HG03571 (cell line): ENCODE results near the gene TPRX1.
"Not testable (repeated sequence)": the region's sequence is repeated elsewhere in the genome, so short reads cannot be mapped to it uniquely, and the experiment has no call there.

ENCODE experiments used
- ATAC-seq: cut with Tn5 transposase; IDR thresholded peaks from one replicate; pipeline ENCODE4 v1.9.1; 2021; ENCODE audit not compliant: unreplicated experiment

The TPRX1 gene

DNA sequence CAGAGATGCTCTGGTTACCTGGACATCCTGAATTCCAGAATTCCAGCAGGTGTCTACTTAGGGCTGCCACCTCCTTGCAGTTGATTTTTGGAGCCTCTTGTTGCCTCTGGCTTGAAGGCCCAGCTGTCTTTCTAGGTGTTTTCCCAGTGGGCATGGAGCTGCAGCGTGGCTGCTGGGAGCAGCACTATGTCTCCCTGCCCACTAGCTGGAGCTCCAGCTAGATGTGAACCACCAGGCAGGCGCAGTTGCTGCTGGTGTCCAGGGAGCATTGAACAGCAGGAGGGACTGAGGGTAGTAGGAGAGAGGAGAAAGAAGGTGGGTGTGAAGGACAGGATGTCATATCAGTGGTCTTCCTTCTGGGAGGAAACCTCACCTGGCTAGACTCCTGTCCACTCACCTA, 35.7 kb downstream of the TPRX1 start:
- no peak for ATAC-seq

DNA sequence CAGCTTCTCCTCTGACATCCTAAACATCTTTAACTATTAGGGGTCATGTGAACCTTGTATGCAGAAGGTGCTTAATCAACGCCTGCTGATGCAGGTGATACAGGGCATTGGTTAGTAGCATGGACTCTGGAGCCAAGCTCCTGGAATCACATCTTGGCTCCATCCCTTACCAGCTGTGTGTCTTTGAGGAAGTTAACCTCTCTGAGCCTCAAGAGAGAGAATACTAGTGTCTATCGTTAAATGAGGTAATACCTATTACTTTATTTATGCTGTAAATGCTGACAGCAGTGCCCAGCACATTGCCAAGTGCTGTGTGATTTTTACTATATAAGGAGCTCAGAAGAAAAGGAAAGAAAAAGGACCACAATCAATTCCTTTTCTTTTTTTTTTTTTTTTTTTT, 37.0 kb downstream of the TPRX1 start:
- no peak for ATAC-seq

DNA sequence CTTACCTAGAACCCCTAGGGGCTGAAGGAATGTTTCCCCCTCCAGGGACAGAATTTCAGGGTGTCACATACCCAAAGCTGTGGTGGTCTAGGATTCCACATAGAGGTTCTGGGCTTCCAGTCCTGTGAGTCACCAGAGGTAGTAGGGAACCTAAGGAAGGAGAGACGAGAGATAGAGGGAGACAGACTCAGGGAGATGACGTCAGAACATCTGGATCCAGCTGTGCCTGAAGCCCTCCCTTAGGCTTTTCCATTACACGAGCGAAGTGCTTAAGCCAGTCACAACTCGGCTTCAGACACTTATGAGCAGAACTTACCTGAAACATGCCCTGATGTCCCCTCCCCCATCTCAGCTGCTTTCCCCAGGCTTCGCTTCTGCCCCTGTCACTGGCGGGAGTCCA, 37.7 kb downstream of the TPRX1 start:
- ATAC-seq: no peak

DNA sequence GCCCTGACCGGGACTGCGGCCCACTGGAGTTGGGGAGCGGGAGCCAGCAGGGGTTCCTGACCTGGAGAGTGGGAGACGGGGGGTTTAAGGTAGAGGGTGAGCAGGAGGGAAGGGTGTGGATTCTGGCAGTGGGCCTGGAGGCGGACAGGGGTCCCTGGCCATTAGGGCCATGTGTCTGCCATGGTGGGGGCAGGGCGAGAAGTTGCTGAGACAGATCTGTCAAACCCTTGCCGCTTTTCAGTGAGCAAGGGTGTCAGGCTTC, 38.1 kb downstream of the TPRX1 start:
- no peak for ATAC-seq

DNA sequence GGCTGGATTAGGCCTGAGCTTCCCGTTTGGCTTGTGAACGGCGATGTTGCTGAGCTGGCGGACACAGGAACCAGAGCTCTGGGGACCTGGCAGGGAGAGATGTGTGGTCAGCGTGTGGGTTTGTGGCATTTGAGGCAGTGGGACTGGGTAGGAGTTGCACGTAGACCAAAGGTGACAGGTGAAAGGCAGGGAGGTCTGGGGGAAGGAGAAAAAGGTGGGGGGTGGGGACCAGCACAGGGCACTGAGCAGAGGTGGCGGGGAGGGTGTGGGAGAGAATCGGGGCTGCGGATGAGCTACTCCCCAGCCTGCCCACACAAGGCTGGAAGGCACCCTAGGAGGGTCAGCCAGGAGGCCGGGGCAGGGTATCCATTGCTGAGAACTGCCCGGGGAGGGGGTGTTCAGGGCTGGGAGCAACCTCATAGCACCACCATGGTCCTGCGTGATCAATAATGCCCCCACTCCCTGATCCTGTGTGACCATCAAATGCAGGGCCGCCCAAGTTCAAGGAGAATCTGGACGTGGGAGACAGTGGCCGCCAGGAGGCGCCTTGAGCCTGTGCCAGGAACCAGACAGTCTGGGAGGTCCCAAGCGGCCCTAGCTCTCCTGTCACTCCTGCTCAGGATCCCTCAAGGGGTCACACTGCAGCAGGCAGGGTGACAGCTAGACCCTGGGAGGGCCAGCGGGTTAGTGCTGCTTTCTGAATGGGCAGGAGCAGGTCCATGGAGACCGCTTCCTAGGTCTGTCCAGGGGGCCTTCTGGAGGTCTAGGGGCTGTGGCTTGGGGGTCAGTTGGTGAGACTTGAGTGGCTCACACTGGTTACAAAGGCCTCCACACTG, 38.6 kb downstream of the TPRX1 start:
- no peak for ATAC-seq

DNA sequence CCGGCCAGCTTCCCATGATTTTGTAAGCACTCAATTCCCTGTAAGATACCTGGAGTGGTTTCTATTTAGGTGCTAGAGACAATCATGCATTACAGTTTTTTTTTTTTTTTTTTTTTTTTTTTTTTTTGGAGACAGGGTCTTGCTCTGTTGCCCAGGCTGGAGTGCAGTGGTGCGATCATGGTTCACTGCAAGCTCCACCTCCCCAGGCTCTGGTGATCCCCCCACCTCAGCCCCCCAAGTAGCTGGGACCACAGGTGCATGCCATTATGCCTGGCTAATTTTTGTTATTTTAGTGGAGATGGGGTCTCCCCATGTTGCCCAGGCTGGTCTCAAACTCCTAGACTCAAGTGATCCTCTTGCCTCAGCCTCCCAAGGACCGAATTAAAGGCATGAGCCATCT, 39.6 kb downstream of the TPRX1 start:
- not testable (repeated sequence) for ATAC-seq

DNA sequence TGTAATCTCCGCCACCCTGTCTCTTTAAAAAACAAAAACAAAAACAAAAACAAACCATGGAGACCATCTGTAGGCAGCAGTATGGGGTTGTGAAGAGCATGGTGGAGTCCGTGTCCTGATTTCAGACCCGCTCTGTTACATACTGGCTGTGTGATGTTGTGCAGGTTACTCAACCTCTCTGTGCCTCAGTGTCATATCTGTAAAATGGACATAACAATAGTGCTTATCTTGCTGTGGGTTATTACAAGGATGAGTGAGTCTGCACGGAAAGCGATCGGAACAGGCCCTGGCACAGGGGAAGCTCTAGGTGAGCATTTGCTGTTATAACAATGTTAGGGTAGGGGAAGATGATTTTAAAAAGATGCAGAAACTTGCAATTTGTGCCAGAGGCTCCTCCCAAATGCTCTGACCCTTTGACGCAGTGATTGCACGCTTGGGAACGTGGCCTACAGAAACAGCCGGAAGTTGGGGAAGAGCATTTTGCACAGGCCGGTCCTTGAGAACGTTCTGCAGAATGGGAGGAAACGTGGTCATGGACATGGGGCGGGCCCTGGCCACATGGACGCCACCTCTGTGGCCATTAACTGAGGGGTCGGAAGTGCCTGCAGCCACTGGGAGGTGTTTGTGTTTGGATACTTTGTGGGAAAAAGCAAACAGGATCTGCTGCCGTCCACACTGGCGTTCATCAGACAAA, 41.6 kb downstream of the TPRX1 start:
- ATAC-seq: no peak

DNA sequence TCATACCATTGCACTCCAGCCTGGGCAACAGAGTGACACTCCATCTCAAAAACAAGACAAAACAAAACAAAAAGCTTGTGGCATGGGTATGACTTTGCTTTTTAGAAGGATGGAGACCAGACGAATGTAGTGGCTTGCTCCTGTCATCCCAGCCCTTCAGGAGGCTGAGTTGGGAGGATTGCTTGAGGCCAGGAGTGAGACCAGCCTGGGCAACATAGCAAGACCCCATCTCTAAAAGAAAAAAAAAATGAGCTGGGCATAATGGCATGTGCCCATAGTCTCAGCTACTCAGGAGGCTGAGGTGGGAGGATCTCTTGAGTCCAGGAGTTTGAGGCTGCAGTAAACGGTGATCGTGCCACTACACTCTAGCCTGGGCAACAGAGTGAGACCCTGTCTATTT, 42.2 kb downstream of the TPRX1 start:
- ATAC-seq: no peak

DNA sequence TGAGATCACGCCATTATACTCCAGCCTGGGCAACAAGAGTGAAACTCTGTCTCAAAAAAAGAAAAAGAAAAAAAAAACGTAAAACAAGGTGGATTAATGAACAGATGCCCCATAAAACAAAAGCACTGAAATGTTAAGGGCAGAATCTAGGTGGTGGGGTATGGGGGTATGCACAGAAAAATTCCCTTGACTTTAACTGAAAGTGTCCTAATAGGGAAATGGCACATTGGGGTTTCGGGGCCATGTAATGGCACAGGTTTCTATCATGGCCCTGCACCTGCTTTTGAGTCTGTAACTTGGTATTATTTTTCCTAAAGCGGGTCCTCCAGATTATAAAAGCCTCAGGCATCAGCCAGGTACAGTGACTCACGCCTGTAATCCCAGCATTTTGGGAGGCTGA, 42.8 kb downstream of the TPRX1 start:
- no peak for ATAC-seq

DNA sequence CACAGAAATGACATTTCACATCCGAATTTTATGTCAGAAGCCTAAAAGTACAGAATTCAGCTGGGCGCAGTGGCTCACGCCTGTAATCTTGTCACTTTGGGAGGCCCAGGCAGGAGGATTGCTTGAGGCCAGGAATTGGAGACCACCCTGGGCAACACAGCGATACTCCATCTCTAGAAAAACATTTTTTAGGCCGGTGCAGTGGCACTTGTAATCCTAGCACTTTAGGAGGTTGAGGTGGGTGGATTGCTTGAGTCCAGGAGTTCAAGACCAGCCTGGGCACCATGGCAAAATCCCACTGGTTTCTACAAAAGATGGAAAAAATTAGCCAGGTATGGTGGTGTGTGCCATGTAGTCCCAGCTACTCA, 43.7 kb downstream of the TPRX1 start:
- no peak for ATAC-seq

DNA sequence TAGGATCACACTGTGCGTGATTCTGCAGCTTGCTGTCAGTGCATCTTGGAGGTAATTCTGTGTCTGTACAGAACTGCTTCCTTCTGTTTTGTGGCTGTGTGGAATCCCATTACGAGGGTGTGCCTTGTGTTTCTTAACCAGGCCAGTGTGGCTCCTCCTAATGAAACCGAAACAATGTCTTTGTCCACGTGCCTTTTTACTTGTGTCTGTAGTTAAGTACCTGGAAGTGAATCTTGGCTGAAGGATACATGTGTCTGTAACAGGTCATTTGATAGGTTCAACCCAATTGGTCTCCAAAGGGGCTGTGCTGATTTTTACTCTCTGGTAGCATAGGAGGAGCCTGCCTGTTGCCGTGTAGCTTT, 45.9 kb downstream of the TPRX1 start:
- no peak for ATAC-seq

DNA sequence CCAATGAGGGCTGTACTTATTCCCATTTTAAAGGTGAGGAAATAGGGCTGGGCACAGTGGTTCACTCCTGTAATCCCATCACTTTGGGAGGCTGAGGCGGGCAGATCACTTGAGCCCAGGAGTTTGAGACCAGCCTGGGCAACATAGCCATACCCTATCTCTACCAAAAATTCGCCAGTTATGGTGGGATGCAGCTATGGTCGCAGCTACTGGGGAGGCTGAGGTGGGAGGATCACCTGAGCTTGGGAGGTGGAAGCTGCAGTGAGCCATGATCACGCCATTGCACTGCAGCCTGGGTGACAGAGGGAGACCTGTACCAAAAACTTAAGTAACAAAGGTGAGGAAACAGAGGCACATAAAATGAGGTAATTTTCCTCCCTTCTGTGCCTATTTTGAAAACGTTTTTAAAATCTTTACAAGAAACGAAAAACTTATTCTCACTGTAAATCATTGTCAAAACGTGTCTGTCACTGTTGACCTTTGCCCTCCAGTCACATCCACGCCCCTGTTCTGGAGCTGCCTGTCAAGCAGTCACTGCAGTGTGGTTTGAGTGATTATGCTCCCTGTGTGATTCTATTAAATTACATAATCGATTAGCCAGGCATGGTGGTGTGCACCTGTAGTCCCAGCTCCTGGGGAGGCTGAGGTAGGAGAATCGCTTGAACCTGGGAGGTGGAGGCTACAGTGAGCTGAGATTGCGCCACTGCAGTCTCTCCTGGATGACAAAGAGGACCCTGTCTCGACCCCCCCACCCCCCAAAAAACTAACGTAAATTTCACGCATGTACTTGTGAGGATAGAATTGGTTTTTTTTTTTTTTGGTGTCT, 46.5 kb downstream of the TPRX1 start:
- no peak for ATAC-seq

DNA sequence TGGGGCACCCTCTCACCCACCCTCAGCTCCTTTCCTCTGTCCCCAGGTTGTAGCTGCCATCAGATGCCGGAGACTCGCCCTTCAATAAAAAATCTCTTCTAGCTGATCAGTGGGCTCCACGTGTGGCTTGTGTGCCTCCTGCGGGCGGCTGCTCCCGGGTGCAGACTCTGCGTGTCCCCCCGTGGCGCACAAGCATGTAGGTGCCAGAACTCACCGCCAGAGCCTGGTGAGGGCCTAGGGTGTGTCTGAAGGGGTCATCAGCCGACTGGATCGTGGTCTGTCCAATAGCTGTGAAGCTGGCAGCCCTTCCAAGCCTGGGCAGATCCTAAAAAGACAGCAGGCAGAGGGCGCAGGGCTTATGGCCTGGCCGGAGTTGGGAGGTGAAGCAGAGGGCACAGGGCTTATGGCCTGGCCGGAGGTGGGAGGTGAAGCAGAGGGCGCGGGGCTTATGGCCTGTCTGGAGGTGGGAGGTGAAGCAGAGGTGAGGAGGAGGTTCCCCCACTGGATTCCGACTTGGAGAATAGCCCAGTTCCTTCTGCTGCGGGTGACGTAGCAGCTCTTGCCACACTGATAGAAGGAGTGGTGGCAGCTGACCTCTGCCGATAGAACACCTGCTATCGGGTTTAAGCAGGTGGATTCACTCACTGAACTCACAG, 47.3 kb downstream of the TPRX1 start:
- no peak for ATAC-seq

DNA sequence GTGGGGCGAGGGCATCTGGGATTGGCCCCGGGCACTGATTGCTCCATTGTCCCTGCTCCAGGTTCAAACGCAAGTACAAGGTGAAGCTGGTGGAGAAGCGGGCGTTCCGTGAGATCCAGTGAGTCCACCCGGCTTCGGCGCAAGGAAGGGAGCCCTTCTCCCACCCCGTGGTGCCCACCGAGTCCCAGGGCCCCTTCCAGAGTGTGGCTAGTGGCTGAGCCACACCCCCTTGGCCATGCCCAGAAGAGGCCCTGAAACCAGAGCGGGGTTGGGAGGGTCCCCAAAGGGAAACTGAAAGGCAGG, 47.8 kb downstream of the TPRX1 start:
- no peak for ATAC-seq

DNA sequence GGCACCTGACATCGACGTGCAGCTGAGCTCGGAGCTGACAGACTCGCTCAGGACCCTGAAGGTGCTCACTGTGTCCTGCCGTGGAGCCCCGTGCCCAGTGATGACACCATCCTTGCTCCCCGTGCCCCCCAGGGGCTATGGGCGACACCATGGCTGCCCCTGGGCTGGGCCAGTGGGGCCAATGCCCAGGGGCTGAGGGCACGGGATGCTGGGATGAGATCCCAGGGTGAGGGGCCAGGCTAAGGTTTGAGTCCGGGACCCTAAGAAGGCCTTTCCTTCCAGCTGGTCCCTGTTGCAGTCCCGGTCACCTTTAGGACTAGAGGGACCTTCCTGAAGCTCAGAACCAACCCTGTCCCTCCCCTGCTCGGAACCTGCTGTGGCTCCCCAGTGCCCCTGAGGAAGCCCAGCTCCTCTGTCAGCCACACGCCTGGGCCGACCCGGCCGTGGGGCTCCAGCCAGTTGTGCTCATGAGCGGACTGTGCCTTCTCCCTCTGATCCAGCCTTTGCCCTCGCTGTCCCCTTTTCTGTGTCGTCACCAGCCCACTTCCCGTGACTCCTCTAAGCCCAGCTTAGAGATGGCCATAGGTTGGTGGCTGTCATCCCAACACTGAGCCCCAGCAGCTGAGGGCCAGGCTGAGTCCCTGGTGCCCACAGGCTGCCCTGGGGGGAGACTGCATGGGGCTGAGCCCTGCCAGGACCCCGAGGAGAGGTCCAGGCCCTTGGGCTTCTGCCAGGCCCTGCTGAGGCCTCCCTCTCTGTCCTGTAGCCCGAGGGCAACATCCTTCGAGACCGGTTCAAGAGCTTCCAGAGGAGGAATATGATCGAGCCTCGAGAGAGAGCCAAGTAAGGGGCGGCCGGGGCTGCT, 48.4 kb downstream of the TPRX1 start:
- no peak for ATAC-seq

DNA sequence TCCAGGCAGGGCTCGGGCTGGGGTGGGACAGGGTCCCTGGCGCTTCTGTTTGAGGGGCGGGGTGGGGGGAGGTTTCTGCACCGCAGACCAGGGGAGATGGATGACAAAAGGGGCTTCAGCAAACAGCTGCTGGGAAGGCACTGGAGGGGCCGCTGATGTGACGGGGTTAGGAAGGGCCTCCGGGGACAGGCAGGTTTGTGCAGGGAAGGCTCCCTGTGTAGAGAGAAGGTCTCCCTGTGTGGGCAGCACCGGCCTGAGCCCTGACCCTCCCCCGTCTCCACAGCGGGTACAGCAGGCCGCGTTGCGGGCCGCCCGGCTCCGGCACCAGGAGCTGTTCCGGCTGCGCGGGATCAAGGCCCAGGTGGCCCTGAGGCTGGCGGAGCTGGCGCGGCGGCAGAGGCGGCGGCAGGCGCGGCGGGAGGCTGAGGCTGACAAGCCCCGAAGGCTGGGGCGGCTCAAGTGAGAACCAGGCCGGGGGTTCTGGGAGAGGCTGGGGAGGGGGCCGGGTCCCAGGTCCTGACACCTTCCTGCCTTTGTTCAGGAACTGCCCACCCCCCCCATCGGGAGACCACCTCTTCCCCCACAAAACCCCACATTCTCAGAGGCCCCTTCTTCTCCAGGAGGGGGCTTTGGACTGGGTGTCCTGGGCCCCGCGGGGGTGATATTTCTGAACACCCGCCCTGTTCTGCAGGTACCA, 49.1 kb downstream of the TPRX1 start:
- no peak for ATAC-seq

DNA sequence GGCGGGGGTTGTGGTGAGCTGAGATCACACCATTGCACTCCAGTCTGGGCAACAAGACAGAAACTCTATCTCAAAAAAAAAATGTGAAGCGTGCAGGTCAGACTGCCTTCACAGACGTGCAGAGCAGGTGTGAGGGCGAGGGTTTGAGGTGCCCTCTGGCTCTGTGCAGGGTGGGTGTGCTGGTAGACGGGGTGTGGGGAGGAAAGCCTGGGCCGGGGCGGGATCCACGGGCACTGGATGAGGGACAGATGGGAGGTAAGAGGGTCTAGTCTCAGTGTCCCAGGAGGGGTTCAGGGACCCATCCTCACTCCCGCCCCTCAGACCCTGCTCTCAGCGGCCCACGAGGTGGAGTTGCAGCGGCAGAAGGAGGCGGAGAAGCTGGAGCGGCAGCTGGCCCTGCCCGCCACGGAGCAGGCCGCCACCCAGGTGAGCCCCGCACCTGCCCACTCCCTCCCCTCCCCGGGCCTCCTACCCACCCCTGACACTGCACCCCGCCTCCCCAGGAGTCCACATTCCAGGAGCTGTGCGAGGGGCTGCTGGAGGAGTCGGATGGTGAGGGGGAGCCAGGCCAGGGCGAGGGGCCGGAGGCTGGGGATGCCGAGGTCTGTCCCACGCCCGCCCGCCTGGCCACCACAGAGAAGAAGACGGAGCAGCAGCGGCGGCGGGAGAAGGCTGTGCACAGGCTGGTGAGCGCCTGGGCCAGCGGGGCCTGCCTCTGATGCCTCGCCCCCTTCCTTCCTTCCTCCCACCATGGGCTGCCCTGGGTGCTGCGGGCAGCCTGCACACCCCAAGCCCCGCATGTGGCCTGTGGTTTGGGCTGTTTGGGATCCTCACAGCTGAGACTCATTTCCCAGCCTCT, 49.9 kb downstream of the TPRX1 start:
- no peak for ATAC-seq

DNA sequence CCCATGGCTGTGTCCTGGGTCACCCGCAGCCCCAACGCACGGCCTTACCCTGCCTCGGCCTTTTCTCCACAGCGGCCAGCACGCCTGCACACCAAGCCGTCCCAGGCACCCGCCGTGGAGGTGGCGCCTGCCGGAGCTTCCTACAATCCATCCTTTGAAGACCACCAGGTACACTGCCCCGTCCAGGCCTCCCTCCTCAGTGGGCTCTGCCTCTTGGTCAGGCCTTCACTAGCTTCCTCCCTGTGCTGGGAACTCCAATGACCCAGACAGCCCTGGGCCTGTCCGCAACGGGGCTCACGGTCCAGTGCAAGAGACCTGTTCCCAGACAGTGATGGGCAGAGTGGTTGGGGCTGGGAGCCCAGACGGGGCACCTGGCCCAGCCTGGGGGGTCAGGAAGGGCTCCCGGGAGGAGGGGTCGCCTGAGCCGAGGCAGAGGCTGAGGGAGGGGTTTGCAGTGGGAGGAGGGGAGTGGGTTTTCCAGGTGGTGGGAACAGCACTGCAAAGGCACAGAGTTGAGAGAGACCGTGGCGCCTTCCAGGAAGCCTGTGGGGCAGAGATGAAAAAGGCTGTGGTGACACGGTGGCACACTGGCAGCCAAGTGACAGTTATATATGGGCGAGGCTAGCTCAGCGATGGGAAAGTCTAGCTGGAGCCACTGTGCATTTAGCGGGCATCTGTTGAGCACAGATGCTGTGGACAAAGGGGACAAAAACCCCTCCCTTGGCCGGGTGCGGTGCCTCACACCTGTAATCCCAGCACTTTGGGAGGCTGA, 51.7 kb downstream of the TPRX1 start:
- no peak for ATAC-seq
